ENCODE measurements around the gene ST6GALNAC3.

The ST6GALNAC3 gene

DNA sequence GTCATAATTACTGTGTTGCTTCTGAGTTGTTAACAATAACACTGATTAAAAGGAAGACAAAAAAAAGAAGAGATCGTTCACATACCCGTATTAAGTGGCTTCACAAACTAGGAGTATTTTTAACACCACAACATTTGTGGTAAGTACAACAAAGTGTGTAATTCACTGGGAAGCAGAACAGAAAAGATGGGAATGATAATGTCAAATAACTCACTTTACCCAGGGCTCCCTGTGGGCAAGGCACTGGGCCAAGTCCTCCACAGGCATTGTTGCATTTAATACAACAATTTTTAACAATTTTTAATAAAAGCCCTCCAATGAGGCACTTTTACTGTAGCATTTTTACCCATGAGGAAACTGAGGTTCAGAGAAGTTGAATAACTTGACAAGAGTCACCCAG, 407.7 kb downstream of the ST6GALNAC3 start:
- Histone ChIP-seq H3K9me3 (ENCODE audit: control insufficient read depth, insufficient read depth, low read depth, low read length) (no peaks in the 10 kb centered on the region), H3K36me3 (ENCODE audit: control insufficient read depth in 2 of 2, insufficient read depth in 1 of 2, low read length in 2 of 2) (no peaks in the 10 kb centered on the region), H3K4me1 (ENCODE audit: control insufficient read depth, insufficient read depth, low read length) (no peaks in the 10 kb centered on the region), H3K4me3 (ENCODE audit: low read depth, low read length) (no peak overlapping the region), H3K27ac (ENCODE audit: extremely low read depth, low read depth, low read length) (no peak overlapping the region)
- TF ChIP-seq, protein P1, sequence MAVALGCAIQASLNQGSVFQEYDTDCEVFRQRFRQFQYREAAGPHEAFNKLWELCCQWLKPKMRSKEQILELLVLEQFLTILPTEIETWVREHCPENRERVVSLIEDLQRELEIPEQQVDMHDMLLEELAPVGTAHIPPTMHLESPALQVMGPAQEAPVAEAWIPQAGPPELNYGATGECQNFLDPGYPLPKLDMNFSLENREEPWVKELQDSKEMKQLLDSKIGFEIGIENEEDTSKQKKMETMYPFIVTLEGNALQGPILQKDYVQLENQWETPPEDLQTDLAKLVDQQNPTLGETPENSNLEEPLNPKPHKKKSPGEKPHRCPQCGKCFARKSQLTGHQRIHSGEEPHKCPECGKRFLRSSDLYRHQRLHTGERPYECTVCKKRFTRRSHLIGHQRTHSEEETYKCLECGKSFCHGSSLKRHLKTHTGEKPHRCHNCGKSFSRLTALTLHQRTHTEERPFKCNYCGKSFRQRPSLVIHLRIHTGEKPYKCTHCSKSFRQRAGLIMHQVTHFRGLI (tag by site-specific recombination; IDR thresholded peaks at IDR 0.05): no peak
- TF ChIP-seq GLI4 (tag by site-specific recombination; IDR thresholded peaks at IDR 0.05) (no peak), FEZF1 (tag by site-specific recombination; IDR thresholded peaks at IDR 0.05) (no peak), ZNF610 (tag by site-specific recombination; IDR thresholded peaks at IDR 0.05; ENCODE audit: borderline replicate concordance) (no peak), ZNF830 (tag by site-specific recombination; IDR thresholded peaks at IDR 0.05; ENCODE audit: low read depth) (no peak), EGR2 (tag by site-specific recombination; IDR thresholded peaks at IDR 0.05; ENCODE audit: low read depth) (no peak), BCL11B (tag by site-specific recombination; IDR thresholded peaks at IDR 0.05; ENCODE audit: low read depth) (no peak)
- TF ChIP-seq, protein P2, sequence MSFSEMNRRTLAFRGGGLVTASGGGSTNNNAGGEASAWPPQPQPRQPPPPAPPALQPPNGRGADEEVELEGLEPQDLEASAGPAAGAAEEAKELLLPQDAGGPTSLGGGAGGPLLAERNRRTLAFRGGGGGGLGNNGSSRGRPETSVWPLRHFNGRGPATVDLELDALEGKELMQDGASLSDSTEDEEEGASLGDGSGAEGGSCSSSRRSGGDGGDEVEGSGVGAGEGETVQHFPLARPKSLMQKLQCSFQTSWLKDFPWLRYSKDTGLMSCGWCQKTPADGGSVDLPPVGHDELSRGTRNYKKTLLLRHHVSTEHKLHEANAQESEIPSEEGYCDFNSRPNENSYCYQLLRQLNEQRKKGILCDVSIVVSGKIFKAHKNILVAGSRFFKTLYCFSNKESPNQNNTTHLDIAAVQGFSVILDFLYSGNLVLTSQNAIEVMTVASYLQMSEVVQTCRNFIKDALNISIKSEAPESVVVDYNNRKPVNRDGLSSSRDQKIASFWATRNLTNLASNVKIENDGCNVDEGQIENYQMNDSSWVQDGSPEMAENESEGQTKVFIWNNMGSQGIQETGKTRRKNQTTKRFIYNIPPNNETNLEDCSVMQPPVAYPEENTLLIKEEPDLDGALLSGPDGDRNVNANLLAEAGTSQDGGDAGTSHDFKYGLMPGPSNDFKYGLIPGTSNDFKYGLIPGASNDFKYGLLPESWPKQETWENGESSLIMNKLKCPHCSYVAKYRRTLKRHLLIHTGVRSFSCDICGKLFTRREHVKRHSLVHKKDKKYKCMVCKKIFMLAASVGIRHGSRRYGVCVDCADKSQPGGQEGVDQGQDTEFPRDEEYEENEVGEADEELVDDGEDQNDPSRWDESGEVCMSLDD (tag by site-specific recombination; IDR thresholded peaks at IDR 0.05): no peak
- TF ChIP-seq, protein P3, sequence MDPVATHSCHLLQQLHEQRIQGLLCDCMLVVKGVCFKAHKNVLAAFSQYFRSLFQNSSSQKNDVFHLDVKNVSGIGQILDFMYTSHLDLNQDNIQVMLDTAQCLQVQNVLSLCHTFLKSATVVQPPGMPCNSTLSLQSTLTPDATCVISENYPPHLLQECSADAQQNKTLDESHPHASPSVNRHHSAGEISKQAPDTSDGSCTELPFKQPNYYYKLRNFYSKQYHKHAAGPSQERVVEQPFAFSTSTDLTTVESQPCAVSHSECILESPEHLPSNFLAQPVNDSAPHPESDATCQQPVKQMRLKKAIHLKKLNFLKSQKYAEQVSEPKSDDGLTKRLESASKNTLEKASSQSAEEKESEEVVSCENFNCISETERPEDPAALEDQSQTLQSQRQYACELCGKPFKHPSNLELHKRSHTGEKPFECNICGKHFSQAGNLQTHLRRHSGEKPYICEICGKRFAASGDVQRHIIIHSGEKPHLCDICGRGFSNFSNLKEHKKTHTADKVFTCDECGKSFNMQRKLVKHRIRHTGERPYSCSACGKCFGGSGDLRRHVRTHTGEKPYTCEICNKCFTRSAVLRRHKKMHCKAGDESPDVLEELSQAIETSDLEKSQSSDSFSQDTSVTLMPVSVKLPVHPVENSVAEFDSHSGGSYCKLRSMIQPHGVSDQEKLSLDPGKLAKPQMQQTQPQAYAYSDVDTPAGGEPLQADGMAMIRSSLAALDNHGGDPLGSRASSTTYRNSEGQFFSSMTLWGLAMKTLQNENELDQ (tag by site-specific recombination; IDR thresholded peaks at IDR 0.05; ENCODE audit: low read depth): no peak
- POLR2A ChIA-PET: no interaction called here
- CTCF ChIA-PET: interaction anchor here (0.6 kb wide), 1 partner anchor 10 kb away, joined by 3 read pairs; no protein-coding TSS in a partner anchor

DNA sequence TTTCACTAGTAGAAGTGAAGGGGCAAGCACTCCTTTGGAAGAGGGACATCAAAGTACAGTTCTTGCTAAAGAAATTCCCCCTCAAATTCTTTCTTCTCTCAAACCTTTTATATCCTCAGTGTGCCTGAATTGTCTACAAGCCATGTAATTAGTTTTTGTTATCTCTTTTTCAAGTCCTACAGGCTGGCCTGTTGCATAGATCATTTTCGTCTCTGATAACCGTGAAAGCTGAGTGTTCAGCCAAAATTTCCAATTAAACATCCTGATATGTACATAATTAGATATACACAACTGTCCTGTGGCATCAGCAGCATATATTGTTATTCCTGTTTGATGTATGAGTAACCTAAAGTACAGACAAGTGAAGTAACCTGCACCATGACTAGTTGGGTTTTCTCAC, 417.2 kb downstream of the ST6GALNAC3 start:
- no peaks in the 10 kb centered on the region for H3K9me3 ChIP-seq (ENCODE audit: control insufficient read depth, insufficient read depth, low read depth, low read length)

More for the DNA sequence above, 417.2 kb downstream of the ST6GALNAC3 start:
- no peaks in the 10 kb centered on the region for H3K36me3 ChIP-seq (ENCODE audit: control insufficient read depth in 2 of 2, insufficient read depth in 1 of 2, low read length in 2 of 2)
- H3K27ac ChIP-seq (ENCODE audit: extremely low read depth, low read depth, low read length): no peak overlapping the region
- no peaks in the 10 kb centered on the region for H3K4me1 ChIP-seq (ENCODE audit: control insufficient read depth, insufficient read depth, low read length)
- no peak for TF ChIP-seq ZNF629 (tag by site-specific recombination; IDR thresholded peaks at IDR 0.05)
- TF ChIP-seq, protein P4, sequence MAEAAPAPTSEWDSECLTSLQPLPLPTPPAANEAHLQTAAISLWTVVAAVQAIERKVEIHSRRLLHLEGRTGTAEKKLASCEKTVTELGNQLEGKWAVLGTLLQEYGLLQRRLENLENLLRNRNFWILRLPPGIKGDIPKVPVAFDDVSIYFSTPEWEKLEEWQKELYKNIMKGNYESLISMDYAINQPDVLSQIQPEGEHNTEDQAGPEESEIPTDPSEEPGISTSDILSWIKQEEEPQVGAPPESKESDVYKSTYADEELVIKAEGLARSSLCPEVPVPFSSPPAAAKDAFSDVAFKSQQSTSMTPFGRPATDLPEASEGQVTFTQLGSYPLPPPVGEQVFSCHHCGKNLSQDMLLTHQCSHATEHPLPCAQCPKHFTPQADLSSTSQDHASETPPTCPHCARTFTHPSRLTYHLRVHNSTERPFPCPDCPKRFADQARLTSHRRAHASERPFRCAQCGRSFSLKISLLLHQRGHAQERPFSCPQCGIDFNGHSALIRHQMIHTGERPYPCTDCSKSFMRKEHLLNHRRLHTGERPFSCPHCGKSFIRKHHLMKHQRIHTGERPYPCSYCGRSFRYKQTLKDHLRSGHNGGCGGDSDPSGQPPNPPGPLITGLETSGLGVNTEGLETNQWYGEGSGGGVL (tag by site-specific recombination; IDR thresholded peaks at IDR 0.05): no peak
- TF ChIP-seq ZNF530 (tag by site-specific recombination; IDR thresholded peaks at IDR 0.05; ENCODE audit: low read depth): no peak
- TF ChIP-seq ZBTB8A (tag by site-specific recombination; IDR thresholded peaks at IDR 0.05): no peak
- TF ChIP-seq GLIS2 (tag by site-specific recombination; IDR thresholded peaks at IDR 0.05): no peak
- no peak for TF ChIP-seq ZBTB1 (tag by site-specific recombination; IDR thresholded peaks at IDR 0.05)
- TF ChIP-seq EGR2 (tag by site-specific recombination; IDR thresholded peaks at IDR 0.05; ENCODE audit: low read depth): no peak
- TF ChIP-seq WT1 (tag by site-specific recombination; IDR thresholded peaks at IDR 0.05): no peak
- no peak for TF ChIP-seq ZNF658 (tag by site-specific recombination; IDR thresholded peaks at IDR 0.05)
- TF ChIP-seq ZNF670 (tag by site-specific recombination; IDR thresholded peaks at IDR 0.05; ENCODE audit: low read depth): no peak
- TF ChIP-seq ZNF623 (tag by site-specific recombination; IDR thresholded peaks at IDR 0.05): no peak
- TF ChIP-seq ZNF133 (tag by site-specific recombination; IDR thresholded peaks at IDR 0.05): no peak
- no peak for TF ChIP-seq ZNF521 (tag by site-specific recombination; IDR thresholded peaks at IDR 0.05)
- ChIA-PET CTCF (interaction anchor here (0.6 kb wide), 1 partner anchor 585 kb away, joined by 3 read pairs; no protein-coding TSS in a partner anchor), POLR2A (no interaction called here)
- no peak overlapping the region for H3K4me3 ChIP-seq (ENCODE audit: low read depth, low read length)

All from HEK293 (cell line).